ENCODE data around the gene RBM23. TPM values are rescaled to one million over a fixed set of nuclear protein-coding genes. Genes with fewer than 3 reads are reported as not detected.
"Not testable (repeated sequence)": the region's sequence is repeated elsewhere in the genome, so short reads cannot be mapped to it uniquely, and the experiment has no call there.

The RBM23 gene
- total RNA-seq (2014; rRNA removed; shearing (Covaris generic)), result 67.8 and 86.9 TPM in 2 replicates

- peak; percentile 99 for DNase-seq (ENCODE audit: low read depth in 1 of 2, low spot score in 2 of 2)
- Histone ChIP-seq H3K27ac (peak within 1 kb of the TSS; percentile 98), H3K4me1 (replicated peaks) (peaks cover 10% of the 10 kb centered on the region), H3K27me3 (replicated peaks) (no peaks in the 10 kb centered on the region), H3K36me3 (peaks cover 56% of the 10 kb centered on the region), H3K9me3 (replicated peaks) (no peaks in the 10 kb centered on the region), H3K4me3 (peak within 1 kb of the TSS; percentile 58)
Measured at GRCh38 chr14:22918804-22919600, at the start of gene RBM23. Gene RBM23 (minus strand): TSS chr14:22919149.

DNA sequence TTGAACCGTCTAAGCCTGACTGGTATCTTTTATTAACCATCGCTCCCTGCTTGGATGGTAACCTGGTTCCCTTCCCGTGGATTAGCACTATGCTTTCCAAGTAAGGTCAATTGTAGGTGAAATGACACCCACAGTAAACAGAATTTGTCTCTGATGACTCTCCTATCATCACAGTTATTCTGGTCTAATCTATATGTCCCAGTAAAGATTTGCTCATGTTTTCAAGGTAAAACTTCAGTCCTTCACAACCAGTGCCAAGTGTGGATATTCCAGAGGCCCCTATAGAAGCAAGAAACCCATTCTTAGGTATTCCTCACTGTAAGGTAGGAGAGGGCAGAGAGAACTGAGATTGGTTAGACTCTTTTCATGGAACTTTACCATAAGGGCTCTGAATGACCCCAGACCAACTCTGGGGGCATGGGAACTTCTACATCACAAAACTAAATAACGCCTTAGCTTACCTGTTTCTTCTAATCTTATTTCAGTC lies 47.9 kb upstream of the RBM23 start:
- no peak for DNase-seq (ENCODE audit: low read depth in 1 of 2, low spot score in 2 of 2)
- H3K9me3 ChIP-seq (replicated peaks), result no peaks in the 10 kb centered on the region
- H3K4me1 ChIP-seq (replicated peaks), result no peaks in the 10 kb centered on the region
- no peaks in the 10 kb centered on the region for H3K27me3 ChIP-seq (replicated peaks)
- H3K4me3 ChIP-seq, result no peak overlapping the region
- H3K27ac ChIP-seq, result no peak overlapping the region
- H3K36me3 ChIP-seq, result peaks cover 30% of the 10 kb centered on the region

DNA sequence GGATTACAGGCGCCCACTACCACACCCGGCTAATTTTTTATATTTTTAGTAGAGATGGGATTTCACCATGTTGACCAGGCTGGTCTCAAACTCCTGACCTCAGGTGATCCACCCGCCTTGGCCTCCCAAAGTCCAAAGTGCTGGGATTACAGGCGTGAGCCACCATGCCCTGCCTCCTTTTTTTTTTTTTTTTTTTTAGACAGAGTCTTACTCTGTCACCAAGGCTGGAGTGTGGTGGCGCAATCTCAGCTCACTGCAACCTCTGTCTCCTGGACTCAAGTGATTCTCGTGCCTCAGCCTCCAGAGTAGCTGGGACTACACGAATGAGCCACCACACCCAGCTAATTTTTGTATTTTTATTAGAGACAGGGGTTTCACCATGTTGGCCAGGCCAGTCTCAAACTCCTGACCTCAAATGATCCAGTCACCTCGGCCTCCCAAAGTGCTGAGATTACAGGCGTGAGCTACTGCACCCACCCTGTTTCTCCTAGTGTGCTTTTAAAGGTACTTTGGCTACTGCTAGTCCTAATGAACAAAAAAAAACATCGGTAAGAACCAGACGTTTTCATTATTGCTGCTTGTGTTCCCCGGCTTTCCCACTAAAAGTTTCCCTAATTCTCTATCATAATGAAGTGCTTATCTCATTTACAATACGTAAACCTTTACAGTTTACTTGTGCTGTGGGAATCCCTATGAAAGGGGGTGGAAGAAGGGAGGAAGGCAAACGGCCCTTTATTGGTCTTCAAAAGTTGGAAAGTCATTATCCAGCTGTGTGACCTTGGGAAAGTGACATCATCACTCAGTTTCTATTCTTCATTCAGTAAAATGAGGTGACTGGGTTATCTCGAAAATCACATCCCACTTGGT lies 47.2 kb upstream of the RBM23 start:
- not testable (repeated sequence) for H3K4me1 ChIP-seq (replicated peaks); H3K4me3 ChIP-seq; DNase-seq (ENCODE audit: low read depth in 1 of 2, low spot score in 2 of 2); H3K27me3 ChIP-seq (replicated peaks); H3K9me3 ChIP-seq (replicated peaks); H3K27ac ChIP-seq
- peaks cover 23% of the 10 kb centered on the region for H3K36me3 ChIP-seq

GRCh38 chr14:22962061-22962676 lies 43.2 kb upstream of the RBM23 start:
- H3K4me3 ChIP-seq, result no peak overlapping the region
- DNase-seq (ENCODE audit: low read depth in 1 of 2, low spot score in 2 of 2), result no peak
- no peaks in the 10 kb centered on the region for H3K27me3 ChIP-seq (replicated peaks)
- no peaks in the 10 kb centered on the region for H3K9me3 ChIP-seq (replicated peaks)
- H3K4me1 ChIP-seq (replicated peaks), result peaks cover 5% of the 10 kb centered on the region
- no peak overlapping the region for H3K27ac ChIP-seq
- no peaks in the 10 kb centered on the region for H3K36me3 ChIP-seq

DNA sequence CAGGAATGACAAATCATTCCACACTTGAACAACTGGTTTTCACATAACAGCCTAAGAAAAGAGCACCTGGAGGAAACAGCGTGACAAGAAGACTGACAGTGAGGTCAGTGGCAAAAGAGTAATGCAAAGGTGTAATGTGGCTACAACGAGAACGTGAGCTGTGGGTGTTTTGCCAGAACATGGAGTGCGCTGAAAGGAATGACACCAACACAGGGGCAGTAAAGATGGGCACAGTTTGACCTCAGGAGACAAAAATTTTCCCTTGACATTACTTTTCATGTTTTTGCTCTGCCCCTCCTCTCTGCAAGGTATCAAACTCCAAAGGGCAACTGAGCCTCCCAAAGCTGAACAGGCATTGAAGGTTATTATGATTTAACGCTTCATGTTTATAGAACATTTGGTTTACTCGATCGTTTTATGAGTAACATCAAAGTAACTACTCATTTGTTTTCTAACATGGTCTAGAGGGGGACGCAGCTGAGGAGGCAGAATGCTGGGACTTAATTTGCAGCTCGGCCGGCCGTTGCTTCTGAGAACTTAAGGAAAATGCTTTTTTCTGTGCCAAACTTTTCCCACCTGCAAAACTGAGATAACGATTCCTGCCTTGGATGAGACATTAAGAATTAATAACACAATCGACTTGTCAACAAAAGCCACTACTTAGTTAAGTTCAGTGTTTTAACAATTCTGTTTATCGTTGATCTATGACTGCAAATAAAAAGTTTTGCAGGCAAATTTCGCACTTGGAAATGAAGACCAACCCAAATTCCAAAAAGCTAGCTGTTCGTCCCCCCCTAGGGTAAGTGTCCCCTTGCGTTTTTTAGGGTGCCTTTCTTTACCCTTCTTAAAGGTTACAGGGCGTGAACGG lies 37.0 kb upstream of the RBM23 start:
- Histone ChIP-seq H3K9me3 (replicated peaks) (no peaks in the 10 kb centered on the region), H3K27me3 (replicated peaks) (no peaks in the 10 kb centered on the region), H3K4me1 (replicated peaks) (peaks cover 11% of the 10 kb centered on the region), H3K27ac (peak overlapping the region; percentile 78), H3K4me3 (peak overlapping the region; percentile 63), H3K36me3 (peaks cover 20% of the 10 kb centered on the region)
- DNase-seq (ENCODE audit: low read depth in 1 of 2, low spot score in 2 of 2), result no peak

DNA sequence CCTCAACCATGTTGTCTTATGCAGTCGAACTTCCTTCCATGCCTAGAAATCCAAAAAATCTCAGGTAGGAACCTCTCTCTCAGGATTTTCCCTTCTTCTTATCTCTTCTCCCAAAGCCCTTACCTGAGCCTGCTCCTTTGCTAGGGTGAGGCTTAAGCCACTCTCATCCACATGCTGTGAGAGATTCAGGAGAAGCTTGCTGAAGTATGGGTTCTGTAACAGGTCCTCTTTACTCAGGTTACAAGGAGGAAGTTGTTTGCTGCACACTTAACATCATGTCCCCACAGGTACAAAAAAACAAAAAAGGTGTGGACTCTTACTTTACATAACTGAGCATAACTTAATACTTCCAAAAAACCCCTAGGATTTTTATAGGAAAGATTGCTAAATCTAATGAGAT lies 33.5 kb upstream of the RBM23 start:
- Histone ChIP-seq H3K9me3 (replicated peaks) (no peaks in the 10 kb centered on the region), H3K27ac (no peak overlapping the region), H3K36me3 (peaks cover 31% of the 10 kb centered on the region), H3K4me1 (replicated peaks) (peaks cover 9% of the 10 kb centered on the region), H3K27me3 (replicated peaks) (no peaks in the 10 kb centered on the region), H3K4me3 (no peak overlapping the region)
- DNase-seq (ENCODE audit: low read depth in 1 of 2, low spot score in 2 of 2), result no peak

GRCh38 chr14:22951795-22952194 lies 32.8 kb upstream of the RBM23 start:
- H3K4me1 ChIP-seq (replicated peaks); DNase-seq (ENCODE audit: low read depth in 1 of 2, low spot score in 2 of 2); H3K4me3 ChIP-seq; H3K27me3 ChIP-seq (replicated peaks); H3K27ac ChIP-seq; H3K9me3 ChIP-seq (replicated peaks): not testable (repeated sequence)
- H3K36me3 ChIP-seq, result peaks cover 37% of the 10 kb centered on the region

GRCh38 chr14:22945642-22946041 lies 26.7 kb upstream of the RBM23 start:
- DNase-seq (ENCODE audit: low read depth in 1 of 2, low spot score in 2 of 2), result no peak
- Histone ChIP-seq H3K9me3 (replicated peaks) (no peaks in the 10 kb centered on the region), H3K27ac (no peak overlapping the region), H3K4me1 (replicated peaks) (no peaks in the 10 kb centered on the region), H3K27me3 (replicated peaks) (no peaks in the 10 kb centered on the region), H3K4me3 (no peak overlapping the region), H3K36me3 (peaks cover 29% of the 10 kb centered on the region)

- no peaks in the 10 kb centered on the region for H3K27me3 ChIP-seq (replicated peaks)
- no peak overlapping the region for H3K4me3 ChIP-seq
- no peaks in the 10 kb centered on the region for H3K9me3 ChIP-seq (replicated peaks)
- no peak overlapping the region for H3K27ac ChIP-seq
- DNase-seq (ENCODE audit: low read depth in 1 of 2, low spot score in 2 of 2), result no peak
- H3K36me3 ChIP-seq, result peaks cover 8% of the 10 kb centered on the region; the same call in 1 of the 2 replicates
- H3K4me1 ChIP-seq (replicated peaks), result no peaks in the 10 kb centered on the region
Measured at GRCh38 chr14:22939684-22940083, 20.7 kb upstream of the RBM23 start.

DNA sequence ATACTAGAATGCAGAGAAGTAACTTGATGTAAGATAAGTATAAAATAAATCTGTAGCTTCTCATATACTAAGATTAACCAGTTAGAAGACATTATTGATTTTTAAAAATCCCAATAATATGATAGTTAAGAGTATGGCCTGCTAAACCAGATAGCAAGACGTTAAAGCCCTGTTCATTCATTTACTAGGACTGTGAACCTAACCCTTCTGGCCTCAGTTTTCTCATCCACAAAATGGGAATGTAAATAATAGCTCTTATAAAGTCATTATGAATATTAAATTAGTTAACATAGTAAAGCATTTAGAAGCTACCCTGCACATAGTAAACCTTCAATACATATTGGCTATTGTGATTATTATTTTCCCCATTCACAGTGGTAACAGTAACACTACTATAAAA lies 16.2 kb upstream of the RBM23 start:
- H3K36me3 ChIP-seq, result no peaks in the 10 kb centered on the region
- no peak overlapping the region for H3K27ac ChIP-seq
- no peak overlapping the region for H3K4me3 ChIP-seq
- H3K4me1 ChIP-seq (replicated peaks), result peaks cover 1% of the 10 kb centered on the region; the same call in 1 of the 2 replicates
- H3K9me3 ChIP-seq (replicated peaks), result no peaks in the 10 kb centered on the region
- no peak for DNase-seq (ENCODE audit: low read depth in 1 of 2, low spot score in 2 of 2)
- H3K27me3 ChIP-seq (replicated peaks), result no peaks in the 10 kb centered on the region

GRCh38 chr14:22932146-22932545 lies 13.2 kb upstream of the RBM23 start:
- Histone ChIP-seq H3K27me3 (replicated peaks) (no peaks in the 10 kb centered on the region), H3K27ac (no peak overlapping the region), H3K4me1 (replicated peaks) (peaks cover 12% of the 10 kb centered on the region), H3K36me3 (peaks cover 2% of the 10 kb centered on the region; the same call in 1 of the 2 replicates), H3K4me3 (no peak overlapping the region), H3K9me3 (replicated peaks) (no peaks in the 10 kb centered on the region)
- DNase-seq (ENCODE audit: low read depth in 1 of 2, low spot score in 2 of 2), result no peak

GRCh38 chr14:22929961-22930364 lies 11.0 kb upstream of the RBM23 start:
- Histone ChIP-seq H3K27me3 (replicated peaks) (no peaks in the 10 kb centered on the region), H3K4me3 (peak overlapping the region; percentile 61), H3K36me3 (peaks cover 21% of the 10 kb centered on the region), H3K27ac (peak overlapping the region; percentile 10), H3K9me3 (replicated peaks) (no peaks in the 10 kb centered on the region), H3K4me1 (replicated peaks) (peaks cover 12% of the 10 kb centered on the region)
- no peak for DNase-seq (ENCODE audit: low read depth in 1 of 2, low spot score in 2 of 2)

Measured in SJSA1 (cell line).